ENCODE data around the gene SUMF1.
"Not testable (repeated sequence)": the region's sequence is repeated elsewhere in the genome, so short reads cannot be mapped to it uniquely, and the experiment has no call there.

Gene SUMF1

DNA sequence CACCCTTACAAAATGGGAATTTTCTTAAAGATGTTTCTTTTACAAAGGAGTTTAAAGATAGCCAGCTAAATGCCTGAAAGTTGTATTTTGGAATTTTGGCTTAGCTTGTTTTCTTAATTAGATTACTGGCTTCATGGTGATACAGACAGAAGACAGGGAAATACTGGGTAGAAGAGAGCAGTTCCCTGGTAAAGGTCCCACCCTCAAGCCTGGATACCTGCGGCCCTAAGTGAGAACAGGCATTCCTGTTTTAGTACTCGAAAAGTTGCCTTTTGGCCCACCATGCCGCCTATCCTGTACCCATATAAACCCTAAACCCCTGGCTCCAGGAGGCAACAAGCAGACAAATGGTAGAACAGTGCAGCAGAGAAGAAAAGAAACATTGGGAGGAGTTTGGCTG lies 134.5 kb downstream of the SUMF1 start:
- DNase-seq = no peak

DNA sequence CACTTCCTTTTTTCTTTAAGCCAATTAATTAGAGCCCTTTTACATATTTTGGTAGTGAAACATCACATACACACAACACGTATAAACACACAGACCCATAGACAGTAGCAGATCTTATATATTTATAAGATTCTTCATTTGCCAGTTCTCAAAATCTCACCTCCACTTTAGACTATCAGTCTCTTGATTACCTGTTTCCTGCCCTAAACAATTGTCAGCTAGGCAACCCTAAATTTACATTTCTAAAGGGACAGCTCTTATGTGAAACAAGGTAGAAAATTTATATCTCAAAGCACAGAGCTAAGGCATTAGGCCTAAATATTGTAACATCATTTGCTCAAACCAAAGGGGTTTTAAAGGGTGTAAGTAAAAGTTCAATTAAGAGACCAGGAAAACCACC lies 135.0 kb downstream of the SUMF1 start:
- DNase-seq = no peak

DNA sequence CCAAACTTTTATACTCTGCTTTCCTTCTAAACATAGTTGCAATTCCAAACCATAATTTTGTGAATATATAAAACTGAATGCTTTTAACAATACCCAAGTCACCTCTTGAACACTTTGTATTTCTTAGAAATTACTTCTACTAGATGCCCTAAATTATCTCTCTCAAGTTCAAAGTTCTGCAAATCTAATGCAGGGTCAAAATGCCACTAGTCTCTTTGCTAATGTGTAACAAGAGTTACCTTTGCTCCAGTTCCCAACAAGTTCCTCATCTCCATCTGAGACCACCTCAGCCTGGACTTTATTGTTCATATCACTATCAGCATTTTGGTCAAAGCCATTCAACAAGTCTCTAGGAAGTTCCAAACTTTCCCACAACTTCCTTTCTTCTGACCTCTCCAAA lies 137.3 kb downstream of the SUMF1 start:
- not testable (repeated sequence) for DNase-seq

GRCh38 chr3:4326868-4327267 lies 140.2 kb downstream of the SUMF1 start:
- DNase-seq = no peak

- DNase-seq = no peak
Measured at GRCh38 chr3:4323246-4324027, 143.6 kb downstream of the SUMF1 start.

- peak; percentile 77 for DNase-seq
Measured at GRCh38 chr3:4322635-4323034, 144.4 kb downstream of the SUMF1 start.

- DNase-seq = peak; percentile 5
Measured at GRCh38 chr3:4321732-4322131, 145.3 kb downstream of the SUMF1 start.

- no peak for DNase-seq
Measured at GRCh38 chr3:4320096-4320911, 146.8 kb downstream of the SUMF1 start.

DNA sequence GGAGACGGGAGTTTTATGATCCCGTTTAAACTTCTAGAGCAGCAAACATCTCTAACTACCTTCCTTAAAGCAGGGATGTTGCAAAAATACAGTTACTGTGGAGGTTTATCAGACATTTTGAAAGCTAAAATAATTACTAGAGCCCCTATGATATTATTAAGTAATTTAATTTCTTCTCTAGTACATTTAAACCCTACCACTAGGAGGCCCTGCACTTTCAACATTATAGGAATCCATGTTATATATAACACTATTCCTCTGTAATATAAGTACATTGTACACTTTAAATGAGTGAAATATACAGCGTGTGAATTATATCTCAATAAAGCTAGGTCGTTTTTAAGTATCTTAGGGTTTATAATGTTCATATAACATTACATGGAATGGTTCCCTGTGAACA lies 152.4 kb downstream of the SUMF1 start:
- no peak for DNase-seq

DNA sequence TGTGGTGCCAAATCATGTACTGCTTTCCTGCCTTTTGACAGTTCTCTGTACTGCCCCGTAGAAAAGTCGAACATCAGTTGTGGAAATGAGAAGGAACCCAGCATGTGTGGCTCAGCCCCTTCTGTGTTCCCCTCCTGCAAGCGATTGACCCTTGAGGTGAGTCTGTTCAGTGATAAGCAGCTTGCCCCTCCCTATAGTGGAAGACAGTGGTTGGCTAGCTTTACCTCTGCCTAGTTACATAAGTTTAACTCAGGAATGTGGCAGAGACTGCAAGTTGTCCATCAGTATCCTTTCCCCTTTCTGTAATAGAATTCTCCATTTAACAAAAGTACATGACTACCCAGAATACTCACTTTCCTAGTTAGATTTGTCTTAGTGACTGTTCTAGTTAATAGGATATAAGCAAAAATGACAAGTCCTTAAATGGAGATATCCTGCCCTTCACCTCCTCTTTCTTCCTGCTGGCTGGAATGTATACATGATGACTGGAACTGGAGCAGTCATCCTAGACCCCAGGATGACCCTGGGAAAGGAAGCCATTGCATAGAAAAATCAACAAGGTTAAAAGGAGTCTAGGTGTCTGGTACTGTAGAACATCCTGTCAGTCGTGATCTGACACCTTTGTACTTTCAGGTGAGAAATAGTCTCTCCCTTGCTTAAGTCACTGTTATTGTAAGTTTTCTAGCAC lies 153.3 kb downstream of the SUMF1 start:
- no peak for DNase-seq

GRCh38 chr3:4311496-4311895 lies 155.6 kb downstream of the SUMF1 start:
- DNase-seq = no peak

All from GF-D8 (cell line).